ENCODE data around the gene ERMAP.

ERMAP gene

GRCh38 chr1:42821690-42822089, 4.8 kb downstream of the ERMAP start:
- TF ChIP-seq CTCF (conservative IDR thresholded peaks at IDR 0.05; ENCODE audit: low read length): no peak
- no peak overlapping the region for H3K4me3 ChIP-seq (ENCODE audit: low read length)
- DNase-seq (ENCODE audit: low read depth): no peak

GRCh38 chr1:42822800-42823392, 6.0 kb downstream of the ERMAP start:
- H3K4me3 ChIP-seq (ENCODE audit: low read length): no peak overlapping the region
- no peak for TF ChIP-seq CTCF (conservative IDR thresholded peaks at IDR 0.05; ENCODE audit: low read length)
- peak; percentile 75 for DNase-seq (ENCODE audit: low read depth)

- TF ChIP-seq CTCF (conservative IDR thresholded peaks at IDR 0.05; ENCODE audit: low read length): no peak
- no peak for DNase-seq (ENCODE audit: low read depth)
- H3K4me3 ChIP-seq (ENCODE audit: low read length): no peak overlapping the region
Measured at GRCh38 chr1:42824481-42825035, 7.6 kb downstream of the ERMAP start.

GRCh38 chr1:42825036-42825851, 8.3 kb downstream of the ERMAP start:
- no peak for TF ChIP-seq CTCF (conservative IDR thresholded peaks at IDR 0.05; ENCODE audit: low read length)
- DNase-seq (ENCODE audit: low read depth): no peak
- H3K4me3 ChIP-seq (ENCODE audit: low read length): no peak overlapping the region

- TF ChIP-seq CTCF (conservative IDR thresholded peaks at IDR 0.05; ENCODE audit: low read length): no peak
- no peak overlapping the region for H3K4me3 ChIP-seq (ENCODE audit: low read length)
- DNase-seq (ENCODE audit: low read depth): no peak
Measured at GRCh38 chr1:42830631-42831030, 13.7 kb downstream of the ERMAP start.

- no peak overlapping the region for H3K4me3 ChIP-seq (ENCODE audit: low read length)
- no peak for DNase-seq (ENCODE audit: low read depth)
- no peak for TF ChIP-seq CTCF (conservative IDR thresholded peaks at IDR 0.05; ENCODE audit: low read length)
Measured at GRCh38 chr1:42831273-42831672, 14.4 kb downstream of the ERMAP start.
